ENCODE data around the gene ARHGEF1.

The ARHGEF1 gene, protein sequence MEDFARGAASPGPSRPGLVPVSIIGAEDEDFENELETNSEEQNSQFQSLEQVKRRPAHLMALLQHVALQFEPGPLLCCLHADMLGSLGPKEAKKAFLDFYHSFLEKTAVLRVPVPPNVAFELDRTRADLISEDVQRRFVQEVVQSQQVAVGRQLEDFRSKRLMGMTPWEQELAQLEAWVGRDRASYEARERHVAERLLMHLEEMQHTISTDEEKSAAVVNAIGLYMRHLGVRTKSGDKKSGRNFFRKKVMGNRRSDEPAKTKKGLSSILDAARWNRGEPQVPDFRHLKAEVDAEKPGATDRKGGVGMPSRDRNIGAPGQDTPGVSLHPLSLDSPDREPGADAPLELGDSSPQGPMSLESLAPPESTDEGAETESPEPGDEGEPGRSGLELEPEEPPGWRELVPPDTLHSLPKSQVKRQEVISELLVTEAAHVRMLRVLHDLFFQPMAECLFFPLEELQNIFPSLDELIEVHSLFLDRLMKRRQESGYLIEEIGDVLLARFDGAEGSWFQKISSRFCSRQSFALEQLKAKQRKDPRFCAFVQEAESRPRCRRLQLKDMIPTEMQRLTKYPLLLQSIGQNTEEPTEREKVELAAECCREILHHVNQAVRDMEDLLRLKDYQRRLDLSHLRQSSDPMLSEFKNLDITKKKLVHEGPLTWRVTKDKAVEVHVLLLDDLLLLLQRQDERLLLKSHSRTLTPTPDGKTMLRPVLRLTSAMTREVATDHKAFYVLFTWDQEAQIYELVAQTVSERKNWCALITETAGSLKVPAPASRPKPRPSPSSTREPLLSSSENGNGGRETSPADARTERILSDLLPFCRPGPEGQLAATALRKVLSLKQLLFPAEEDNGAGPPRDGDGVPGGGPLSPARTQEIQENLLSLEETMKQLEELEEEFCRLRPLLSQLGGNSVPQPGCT

DNA sequence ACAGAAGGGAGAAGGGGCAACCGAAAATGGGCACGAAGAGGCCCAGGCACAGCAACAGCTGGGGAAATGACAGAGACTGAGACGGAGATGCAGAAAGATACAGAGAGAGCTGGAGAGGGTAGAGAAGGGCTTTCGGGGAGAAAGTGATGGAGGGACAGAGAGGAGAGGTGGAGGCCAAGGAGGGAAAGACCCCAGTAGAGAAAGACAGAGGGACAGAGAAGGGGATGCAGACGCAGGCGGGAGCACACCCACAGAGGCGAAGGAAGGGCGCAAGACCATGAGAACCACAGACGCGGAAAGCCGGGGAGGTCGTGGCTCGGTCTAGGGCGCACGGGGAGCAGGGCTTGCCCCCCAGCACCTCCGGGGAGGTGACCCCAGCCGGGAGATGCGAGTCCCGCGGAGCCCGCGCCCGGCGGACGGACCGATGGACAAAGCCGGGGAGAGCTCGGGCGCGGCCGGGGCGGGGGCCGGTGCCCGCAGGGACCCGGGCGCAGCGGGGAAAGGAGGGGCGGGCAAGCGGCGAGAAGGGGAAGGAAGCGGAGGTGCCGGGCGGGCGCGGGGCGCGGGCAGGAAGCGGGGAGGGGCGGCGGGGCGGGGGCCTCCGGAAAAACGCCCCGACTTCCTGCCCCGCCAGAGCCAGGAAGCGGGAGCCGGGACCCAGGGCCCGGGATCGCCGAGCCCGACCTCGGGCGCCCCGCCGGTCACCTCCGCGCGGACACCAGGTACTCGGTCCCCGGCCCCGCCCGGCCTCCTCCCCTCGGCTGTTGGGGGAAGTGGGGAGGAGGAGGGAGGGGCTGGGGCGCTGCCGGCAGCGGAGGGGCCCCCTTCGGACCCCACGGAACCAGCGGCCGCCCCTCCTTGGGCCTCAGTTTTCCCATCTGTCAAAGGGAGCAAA lies at the start of gene ARHGEF1:
Gene ARHGEF1, plus strand, starts transcription at position 617 of the 895 bp plus-strand sequence. CDS start 4,899 bp downstream, outside the sequence.
- no peak for TF ChIP-seq ZNF274 (IDR thresholded peaks at IDR 0.05; ENCODE audit: low read depth, low read length)
- H3K4me3 ChIP-seq (ENCODE audit: low read length), result peak within 1 kb of the TSS; percentile 91

DNA sequence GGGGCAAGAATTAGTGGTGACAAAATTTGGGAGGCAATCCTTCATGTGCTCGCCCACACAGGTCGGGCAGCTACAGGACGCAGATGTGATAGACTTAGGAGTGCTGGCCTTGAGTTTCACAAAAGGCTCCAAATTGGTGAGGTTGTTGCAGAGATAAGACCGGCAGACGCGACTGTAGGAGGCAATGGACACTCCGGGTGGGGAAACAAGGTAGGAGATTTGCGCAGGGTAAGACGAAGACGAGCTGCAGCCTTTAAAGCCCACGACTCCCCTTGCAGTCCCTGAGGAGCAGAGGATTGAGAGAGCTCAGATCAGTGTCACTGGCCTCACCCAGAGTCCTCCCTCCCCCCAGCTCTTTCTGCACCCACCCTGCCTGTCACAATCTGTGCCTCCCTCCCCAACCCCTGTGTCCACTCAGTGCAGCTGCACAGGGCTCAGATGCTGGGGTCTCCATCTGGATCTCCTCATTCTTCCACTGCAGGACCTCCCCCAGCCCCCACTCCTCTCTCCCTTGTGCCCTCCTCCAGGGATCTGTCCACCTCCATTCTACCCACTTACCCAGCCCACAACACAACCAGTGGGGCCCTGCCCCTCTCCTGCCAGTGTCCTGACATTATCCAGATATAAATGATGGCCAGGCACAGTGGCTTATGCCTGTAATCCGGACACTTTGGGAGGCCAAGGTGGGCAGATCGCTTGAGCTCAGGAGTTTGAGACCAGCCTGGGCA lies 44.8 kb upstream of the ARHGEF1 start:
- H3K4me3 ChIP-seq (ENCODE audit: low read length), result no peak overlapping the region
- TF ChIP-seq ZNF274 (IDR thresholded peaks at IDR 0.05; ENCODE audit: low read depth, low read length), result no peak

DNA sequence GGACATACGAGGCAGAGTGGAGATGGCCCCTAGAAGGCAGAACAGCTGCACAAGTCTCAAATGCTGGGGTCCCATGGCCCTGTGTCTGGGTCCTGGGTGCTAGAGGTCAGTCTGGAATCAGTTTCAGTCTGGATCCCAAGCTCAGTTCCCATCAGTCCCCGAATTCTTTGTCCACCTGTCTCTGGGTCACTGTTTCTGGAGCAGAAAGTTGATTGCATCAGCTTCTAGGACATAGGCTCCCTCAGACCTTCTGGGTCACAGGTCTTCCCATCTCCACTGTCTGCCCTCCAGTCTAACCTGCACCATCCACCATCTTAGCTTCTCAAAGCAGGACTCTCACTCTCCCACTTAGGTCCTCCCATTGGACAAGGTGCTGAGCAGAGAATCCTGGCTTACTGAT lies 43.8 kb upstream of the ARHGEF1 start:
- no peak for TF ChIP-seq ZNF274 (IDR thresholded peaks at IDR 0.05; ENCODE audit: low read depth, low read length)
- no peak overlapping the region for H3K4me3 ChIP-seq (ENCODE audit: low read length)

DNA sequence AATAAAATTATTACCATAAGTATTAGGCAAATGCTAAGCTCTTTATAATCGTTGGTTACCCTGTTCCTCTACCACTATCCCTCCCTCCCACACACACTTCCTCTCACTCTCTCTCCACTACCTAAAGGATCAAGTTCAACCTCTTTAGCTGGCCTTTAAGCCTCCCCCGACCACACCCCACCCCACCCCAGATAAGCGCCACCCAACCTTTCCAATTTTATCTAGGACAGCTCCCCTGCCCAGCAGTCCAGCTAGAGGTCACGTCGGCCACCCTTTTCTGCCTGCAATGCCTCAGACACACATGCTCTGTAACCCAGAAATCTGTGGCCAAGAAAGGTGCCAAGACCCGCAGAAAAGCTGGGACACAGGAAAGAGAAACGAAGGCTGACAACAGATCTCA lies 39.6 kb upstream of the ARHGEF1 start:
- no peak overlapping the region for H3K4me3 ChIP-seq (ENCODE audit: low read length)
- TF ChIP-seq ZNF274 (IDR thresholded peaks at IDR 0.05; ENCODE audit: low read depth, low read length), result no peak

DNA sequence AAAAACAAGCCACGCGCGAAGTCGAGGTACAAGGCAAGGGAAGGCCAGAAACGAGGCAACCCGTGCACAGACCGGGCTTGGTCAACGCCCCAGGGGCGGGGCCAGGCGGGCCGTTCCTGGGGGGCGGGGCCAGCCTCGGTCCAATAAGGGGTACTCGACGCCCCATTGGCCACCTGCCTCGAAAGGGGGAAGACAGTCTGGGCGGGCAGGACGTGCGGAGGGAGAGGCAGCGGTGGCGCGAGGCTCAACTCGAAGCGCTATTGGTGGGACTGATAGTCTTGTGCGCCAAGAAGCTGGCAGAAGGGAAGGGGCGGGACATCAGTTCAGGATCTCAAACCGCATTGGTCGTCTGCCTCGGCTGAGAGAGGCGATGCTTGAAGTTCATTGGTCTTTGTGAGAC lies 38.4 kb upstream of the ARHGEF1 start, which contains the start of gene LYPD4:
Gene LYPD4, minus strand, starts transcription at position 83 of the 400 bp plus-strand sequence. CDS start 5,398 bp downstream, outside the sequence.
- no peak within 1 kb of the TSS for H3K4me3 ChIP-seq (ENCODE audit: low read length)
- no peak for TF ChIP-seq ZNF274 (IDR thresholded peaks at IDR 0.05; ENCODE audit: low read depth, low read length)

DNA sequence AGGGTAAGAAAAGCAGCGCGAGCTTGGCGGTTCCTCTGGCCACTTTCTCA lies 38.2 kb upstream of the ARHGEF1 start, which contains the start of gene DMRTC2:
Gene DMRTC2, plus strand, starts transcription at position 42 of the 50 bp plus-strand sequence. CDS start 2,387 bp downstream, outside the sequence.
- no peak within 1 kb of the TSS for H3K4me3 ChIP-seq (ENCODE audit: low read length)
- TF ChIP-seq ZNF274 (IDR thresholded peaks at IDR 0.05; ENCODE audit: low read depth, low read length), result no peak

DNA sequence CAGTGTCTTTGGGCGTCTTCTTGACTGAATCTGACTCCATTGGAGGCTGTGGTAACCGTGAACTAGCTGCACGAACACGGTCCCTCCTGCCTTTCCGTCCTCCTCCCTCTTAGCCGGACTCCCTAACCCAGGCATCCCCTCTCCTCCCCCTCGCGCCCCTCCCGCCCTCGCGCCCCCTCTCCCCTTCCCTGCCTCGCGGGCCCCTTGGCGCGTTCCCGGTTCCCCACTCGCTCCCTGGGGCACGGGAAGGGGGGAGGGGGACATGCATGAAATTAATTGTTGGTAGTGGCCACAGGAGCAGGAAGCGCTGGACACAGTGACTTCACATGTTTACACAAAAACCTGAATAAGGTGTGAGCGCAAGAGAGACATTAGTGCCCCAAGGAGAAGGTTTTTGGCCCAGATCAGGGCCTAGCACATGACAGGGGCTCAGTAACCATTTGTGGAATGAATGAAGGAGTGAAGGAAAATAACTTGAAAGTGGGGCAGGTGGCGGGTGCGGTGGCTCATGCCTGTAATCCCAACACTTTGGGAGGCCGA lies 37.9 kb upstream of the ARHGEF1 start:
- no peak overlapping the region for H3K4me3 ChIP-seq (ENCODE audit: low read length)
- TF ChIP-seq ZNF274 (IDR thresholded peaks at IDR 0.05; ENCODE audit: low read depth, low read length), result no peak

DNA sequence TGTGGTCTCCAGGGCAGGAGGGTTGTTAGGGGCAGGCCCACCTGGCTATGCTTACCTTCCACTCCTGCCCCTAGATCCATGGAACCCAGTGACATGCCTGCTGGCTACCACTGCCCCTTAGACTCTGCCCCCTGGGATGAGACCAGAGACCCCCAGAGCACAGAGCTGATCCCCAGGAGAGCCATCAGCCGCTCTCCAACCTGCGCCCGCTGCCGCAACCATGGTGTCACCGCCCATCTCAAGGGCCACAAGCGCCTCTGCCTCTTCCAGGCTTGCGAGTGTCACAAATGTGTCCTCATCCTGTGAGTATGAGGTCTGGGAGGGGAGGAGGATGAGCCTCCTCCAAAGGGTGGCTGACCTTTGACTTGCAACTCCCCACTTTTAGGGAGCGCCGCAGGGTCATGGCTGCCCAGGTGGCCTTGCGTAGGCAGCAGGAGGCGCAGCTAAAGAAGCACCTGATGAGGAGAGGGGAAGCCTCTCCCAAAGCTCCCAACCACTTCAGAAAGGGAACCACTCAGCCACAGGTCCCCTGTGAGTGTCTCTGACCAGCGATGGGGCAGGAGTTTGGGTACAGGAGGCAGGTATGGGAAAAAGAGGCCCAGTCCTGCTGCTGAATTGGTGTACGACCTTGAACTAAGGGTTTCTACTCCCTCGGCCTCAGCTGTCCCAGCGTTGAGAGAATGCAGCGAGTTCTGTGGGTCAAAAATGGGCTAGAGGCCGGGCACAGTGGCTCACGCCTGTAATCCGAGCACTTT lies 35.5 kb upstream of the ARHGEF1 start:
- H3K4me3 ChIP-seq (ENCODE audit: low read length), result no peak overlapping the region
- TF ChIP-seq ZNF274 (IDR thresholded peaks at IDR 0.05; ENCODE audit: low read depth, low read length), result no peak

DNA sequence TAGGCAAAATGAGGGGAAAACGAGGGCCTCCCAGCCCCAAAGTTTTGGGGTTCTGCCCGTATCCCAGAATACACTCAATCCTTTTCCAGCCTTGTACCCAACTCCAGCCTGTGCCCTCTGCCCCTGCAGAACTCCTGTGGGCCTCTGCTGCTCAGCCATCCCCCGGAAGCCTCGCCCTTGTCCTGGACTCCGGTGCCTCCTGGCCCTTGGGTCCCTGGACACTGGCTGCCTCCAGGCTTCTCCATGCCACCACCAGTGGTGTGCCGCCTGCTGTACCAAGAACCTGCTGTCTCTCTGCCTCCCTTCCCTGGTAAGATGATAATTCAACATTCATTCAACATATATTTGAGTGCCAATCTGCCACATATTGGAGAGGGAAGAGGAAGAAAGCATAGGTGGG lies 34.3 kb upstream of the ARHGEF1 start:
- TF ChIP-seq ZNF274 (IDR thresholded peaks at IDR 0.05; ENCODE audit: low read depth, low read length), result no peak
- H3K4me3 ChIP-seq (ENCODE audit: low read length), result no peak overlapping the region

DNA sequence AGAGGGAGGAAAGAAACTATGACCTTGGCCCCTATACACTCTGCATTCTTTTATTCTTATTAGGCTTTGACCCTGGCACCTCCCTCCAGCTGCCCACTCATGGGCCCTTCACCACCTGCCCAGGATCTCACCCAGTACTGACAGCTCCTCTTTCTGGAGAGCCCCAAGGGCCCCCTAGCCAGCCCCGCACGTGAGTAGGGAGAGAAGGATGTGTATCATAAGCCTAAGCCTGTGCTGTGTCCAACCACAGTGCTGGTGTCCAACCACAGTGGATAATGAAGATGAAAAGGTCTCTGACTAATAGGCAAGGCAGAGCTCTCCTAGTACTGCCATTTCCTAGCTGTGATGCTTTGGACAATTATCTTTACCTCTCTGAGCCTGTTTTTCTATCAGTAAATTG lies 33.9 kb upstream of the ARHGEF1 start:
- TF ChIP-seq ZNF274 (IDR thresholded peaks at IDR 0.05; ENCODE audit: low read depth, low read length), result no peak

DNA sequence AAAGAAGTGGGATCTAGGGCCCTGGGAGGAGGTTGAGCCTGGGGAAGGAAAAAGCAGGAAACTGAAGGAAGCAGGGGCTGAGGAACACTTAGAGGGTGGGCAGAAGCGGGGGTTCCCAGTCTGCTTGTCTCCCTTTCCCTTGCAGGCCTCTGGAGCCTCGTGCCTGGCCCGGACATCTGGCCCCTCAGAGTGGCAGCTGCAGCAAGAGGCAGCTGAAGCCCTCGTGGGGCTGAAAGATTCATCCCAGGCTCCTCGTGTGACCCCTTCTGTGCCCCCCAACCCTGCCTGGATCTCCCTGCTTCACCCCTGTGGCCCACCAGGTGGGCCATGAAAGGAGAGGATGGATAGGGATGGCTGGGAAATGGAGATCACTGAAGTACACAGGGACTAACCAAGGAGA lies 32.6 kb upstream of the ARHGEF1 start:
- TF ChIP-seq ZNF274 (IDR thresholded peaks at IDR 0.05; ENCODE audit: low read depth, low read length), result no peak
- no peak overlapping the region for H3K4me3 ChIP-seq (ENCODE audit: low read length)

More for the DNA sequence above, 33.9 kb upstream of the ARHGEF1 start:
- no peak overlapping the region for H3K4me3 ChIP-seq (ENCODE audit: low read length)

DNA sequence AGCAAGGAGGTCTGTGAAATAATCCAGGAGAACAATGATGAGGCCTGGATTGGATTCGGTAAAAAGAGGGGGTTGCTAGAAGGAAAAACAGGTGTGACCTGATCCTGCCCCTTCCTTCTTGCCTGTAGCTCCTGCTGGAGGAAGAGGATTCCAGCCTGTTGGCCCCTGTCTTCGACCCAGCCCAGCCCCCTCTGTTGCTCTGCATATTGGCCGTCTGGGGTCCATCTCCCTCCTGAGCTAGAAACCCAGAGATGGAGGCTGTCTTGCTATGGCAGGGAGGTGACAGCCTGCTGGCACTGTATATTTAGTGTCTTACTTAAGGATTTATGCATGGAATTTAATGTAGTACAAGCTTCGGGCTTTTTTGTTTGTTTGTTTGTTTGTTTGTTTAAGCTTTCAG lies 31.5 kb upstream of the ARHGEF1 start:
- no peak for TF ChIP-seq ZNF274 (IDR thresholded peaks at IDR 0.05; ENCODE audit: low read depth, low read length)

DNA sequence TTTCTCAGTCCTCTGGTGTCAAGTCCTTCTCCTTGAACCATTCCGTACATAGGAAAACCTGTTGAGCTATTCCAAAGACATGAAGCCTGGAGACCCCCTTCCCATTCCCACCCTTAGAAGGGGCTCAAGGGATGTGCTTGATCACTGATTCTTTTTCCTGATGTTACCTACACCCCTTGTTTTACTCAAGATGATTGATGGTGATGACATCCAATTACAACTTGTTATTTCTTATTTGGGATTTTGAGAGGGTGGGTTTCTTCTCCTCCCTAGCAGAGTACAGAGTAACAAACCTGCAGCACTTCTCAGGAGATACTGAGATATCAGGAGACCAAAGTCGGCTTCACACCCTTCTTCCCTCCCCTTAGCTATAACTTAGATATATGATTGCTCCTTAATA lies 29.6 kb upstream of the ARHGEF1 start:
- no peak for TF ChIP-seq ZNF274 (IDR thresholded peaks at IDR 0.05; ENCODE audit: low read depth, low read length)
- H3K4me3 ChIP-seq (ENCODE audit: low read length), result no peak overlapping the region

More for the DNA sequence above, 31.5 kb upstream of the ARHGEF1 start:
- no peak overlapping the region for H3K4me3 ChIP-seq (ENCODE audit: low read length)
